ENCODE measurements around the gene RNASEL. TPM values are rescaled to one million over a fixed set of nuclear protein-coding genes. Genes with fewer than 3 reads are reported as not detected.

The RNASEL gene
- total RNA-seq, 2 donors from 2014 or later = 0.33 to 6.0 TPM

GRCh38 chr1:182616130-182617013 is 27.3 kb upstream of the RNASEL start:
- intact Hi-C loops (cut with DNase I) = no loop called here
- 5 to 6% methylated on average over 17 of the region's 17 CpGs for WGBS, 2 donors
- ATAC-seq = peak; percentile 25

DNA sequence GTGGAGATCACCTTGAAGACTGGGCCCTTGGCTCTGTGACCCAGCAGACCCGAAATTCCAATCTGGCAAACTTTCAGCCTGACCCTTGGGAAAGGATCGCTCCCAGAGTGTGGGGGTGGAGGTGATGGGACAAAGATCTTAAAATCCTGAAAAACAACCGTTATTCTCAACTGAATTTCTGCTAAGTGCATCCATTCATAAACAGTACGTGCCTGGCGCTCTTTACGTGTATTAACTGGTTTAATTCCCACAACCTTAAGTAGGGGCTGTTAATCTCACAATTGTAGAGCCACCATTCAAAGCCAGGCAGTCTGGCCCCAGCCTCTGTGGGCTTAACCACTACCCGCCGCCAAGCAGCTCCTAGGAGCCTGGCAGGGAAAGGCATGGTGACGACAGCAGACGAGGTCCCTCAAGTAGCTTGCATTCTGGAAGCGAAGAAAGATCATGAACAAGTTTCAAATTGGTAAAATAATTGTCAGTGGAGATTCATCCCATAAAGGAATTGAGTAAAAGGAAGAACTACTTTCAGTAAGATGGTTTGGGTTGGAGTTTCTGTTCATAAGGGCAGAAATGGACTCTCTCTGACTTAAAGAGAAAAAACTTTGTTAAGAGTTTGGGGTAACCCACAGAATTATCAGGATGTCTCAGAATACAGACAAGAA is 26.5 kb upstream of the RNASEL start:
- Histone ChIP-seq H3K36me3 (replicated peaks in 1 of 2; ENCODE audit: insufficient read depth in 1 of 2, low read depth in 2 of 2) (no peaks in the 10 kb centered on the region), H3K9me3 (no peaks in the 10 kb centered on the region), H3K4me1 (peaks cover 13% of the 10 kb centered on the region), H3K4me3 (no peak overlapping the region), H3K27me3 (no peaks in the 10 kb centered on the region), H3K27ac (peak overlapping the region; percentile 4 to 76 (median 48))
- TF ChIP-seq POLR2A (IDR thresholded peaks at IDR 0.05) (no peak), CTCF (IDR thresholded peaks at IDR 0.05) (no peak)
- no peak for ATAC-seq
- no peak for DNase-seq
- intact Hi-C loops (cut with DNase I) = no loop called here
- 69 to 70% methylated on average over 11 of the region's 11 CpGs for WGBS, 2 donors

More at GRCh38 chr1:182616130-182617013, 27.3 kb upstream of the RNASEL start:
- Histone ChIP-seq H3K36me3 (replicated peaks in 1 of 2; ENCODE audit: insufficient read depth in 1 of 2, low read depth in 2 of 2) (no peaks in the 10 kb centered on the region), H3K9me3 (no peaks in the 10 kb centered on the region), H3K4me3 (no peak overlapping the region), H3K27ac (no peak overlapping the region), H3K4me1 (peaks cover 13% of the 10 kb centered on the region), H3K27me3 (no peaks in the 10 kb centered on the region)
- peak; percentile 61 to 82 (median 77) for DNase-seq
- no peak for TF ChIP-seq CTCF (IDR thresholded peaks at IDR 0.05)
- no peak for TF ChIP-seq POLR2A (IDR thresholded peaks at IDR 0.05)

- no peaks in the 10 kb centered on the region for H3K27me3 ChIP-seq
- peaks cover 13% of the 10 kb centered on the region for H3K4me1 ChIP-seq
- intact Hi-C loops (cut with DNase I) = no loop called here
- H3K36me3 ChIP-seq (replicated peaks in 1 of 2; ENCODE audit: insufficient read depth in 1 of 2, low read depth in 2 of 2) = no peaks in the 10 kb centered on the region
- TF ChIP-seq CTCF (IDR thresholded peaks at IDR 0.05) (no peak), POLR2A (IDR thresholded peaks at IDR 0.05) (peak; percentile 5 to 45 (median 23))
- peak; percentile 65 for ATAC-seq
- H3K27ac ChIP-seq = peak overlapping the region; percentile 4 to 76 (median 48)
- WGBS, 2 donors = 11 to 24% methylated on average over 23 to 54 of the region's 56 CpGs
- H3K9me3 ChIP-seq = no peaks in the 10 kb centered on the region
- peak; percentile 46 to 72 (median 64) for DNase-seq
- H3K4me3 ChIP-seq = no peak overlapping the region
Measured at GRCh38 chr1:182614796-182615454, 25.9 kb upstream of the RNASEL start.

DNA sequence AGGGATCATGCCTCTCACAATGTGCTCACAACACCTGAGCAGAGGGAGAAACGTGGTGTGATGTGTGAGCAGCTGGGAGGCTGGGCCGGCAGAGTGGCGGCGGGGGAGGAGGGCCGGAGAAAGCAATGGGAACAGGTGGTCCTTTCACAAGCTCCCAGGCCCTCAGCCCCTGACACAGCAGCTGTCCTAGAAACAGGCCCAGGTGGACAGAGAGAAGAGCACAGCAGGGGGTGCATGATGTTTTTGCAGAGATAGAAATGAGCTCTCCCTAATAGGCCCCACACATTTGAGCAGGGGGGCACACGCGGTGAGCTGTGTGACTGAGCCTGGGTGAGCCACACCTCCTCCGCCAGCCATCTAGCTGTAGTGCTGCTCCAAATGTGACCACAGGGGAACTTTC is 22.7 kb upstream of the RNASEL start:
- Histone ChIP-seq H3K27ac (no peak overlapping the region), H3K27me3 (no peaks in the 10 kb centered on the region), H3K4me3 (no peak overlapping the region), H3K4me1 (peaks cover 9% of the 10 kb centered on the region), H3K9me3 (no peaks in the 10 kb centered on the region), H3K36me3 (replicated peaks in 1 of 2; ENCODE audit: insufficient read depth in 1 of 2, low read depth in 2 of 2) (no peaks in the 10 kb centered on the region)
- intact Hi-C loops (cut with DNase I) = no loop called here
- ATAC-seq = no peak
- TF ChIP-seq CTCF (IDR thresholded peaks at IDR 0.05) = no peak
- no peak for TF ChIP-seq POLR2A (IDR thresholded peaks at IDR 0.05)
- DNase-seq = peak in 2 of 4 donors; percentile 36 to 41
- WGBS, 2 donors = 66 to 78% methylated on average over 8 of the region's 8 CpGs

Data from body of pancreas (tissue), 4 donors.